ENCODE results near the gene TMEM220. TPM values are rescaled to one million over a fixed set of nuclear protein-coding genes. Genes with fewer than 3 reads are reported as not detected.

Gene TMEM220
- total and polyA plus RNA-seq, 10 of the 15 experiments (the other 5 are each of a cell fraction or from before 2014, with no cell fraction given) = 0.02 to 0.30 (median 0.06) TPM; not detected in 1

DNA sequence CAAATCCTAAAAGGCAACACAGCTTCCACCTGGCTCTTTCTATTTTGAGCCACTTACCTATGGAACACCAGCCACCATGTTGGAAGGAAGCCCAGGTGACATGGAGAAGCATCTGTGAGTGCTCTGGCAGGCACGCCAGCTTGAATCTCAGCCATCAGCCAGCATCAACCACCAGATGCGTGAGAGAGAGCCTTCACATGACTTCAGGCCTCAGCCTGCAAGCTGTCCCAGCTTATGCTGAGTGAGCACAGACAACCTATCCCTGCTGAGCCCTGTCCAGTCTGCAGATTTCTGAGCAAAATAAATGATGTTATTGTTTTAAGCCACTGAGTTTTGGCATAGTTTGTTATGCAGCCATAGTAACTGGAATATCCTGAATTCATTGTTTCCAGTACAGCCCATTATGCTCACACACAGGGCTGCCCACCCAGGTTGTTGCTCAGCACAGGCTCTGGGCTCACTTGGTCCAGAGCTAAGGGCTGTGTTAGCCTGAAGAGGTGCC, 39.0 kb upstream of the TMEM220 start (continued):
- TF ChIP-seq, protein P1, sequence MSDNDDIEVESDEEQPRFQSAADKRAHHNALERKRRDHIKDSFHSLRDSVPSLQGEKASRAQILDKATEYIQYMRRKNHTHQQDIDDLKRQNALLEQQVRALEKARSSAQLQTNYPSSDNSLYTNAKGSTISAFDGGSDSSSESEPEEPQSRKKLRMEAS (IDR thresholded peaks at IDR 0.05; ENCODE audit: low read depth, low read length) = no peak

DNA sequence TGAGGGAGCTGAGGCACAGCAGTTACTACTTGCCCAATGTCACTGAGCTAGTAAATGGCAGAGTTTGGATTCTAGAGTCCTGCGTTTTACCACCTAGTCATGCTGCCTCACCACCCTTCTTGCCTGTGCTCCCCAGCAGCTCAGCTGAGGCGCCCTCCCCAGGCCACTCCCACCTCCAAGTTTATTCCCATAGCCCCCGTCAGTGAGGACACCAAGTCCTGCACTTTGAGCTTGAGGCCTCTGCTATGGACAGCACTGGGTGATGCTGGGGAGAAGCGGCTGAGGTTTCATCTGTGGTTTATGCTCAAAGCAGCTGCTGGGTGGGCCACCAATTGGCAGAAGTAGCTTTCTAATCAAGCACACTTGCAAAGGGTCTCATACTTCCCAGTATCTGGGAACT, 37.4 kb upstream of the TMEM220 start:
- Histone ChIP-seq H3K27me3 (replicated peaks in 1 of 2; ENCODE audit: control insufficient read depth in 2 of 2, insufficient read depth in 2 of 2, low read length in 1 of 2) (no peaks in the 10 kb centered on the region), H2AFZ (ENCODE audit: control insufficient read depth, low read depth, low read length) (no peak overlapping the region), H3K4me2 (ENCODE audit: control insufficient read depth, insufficient read depth) (no peak overlapping the region), H4K20me1 (ENCODE audit: control insufficient read depth, insufficient read depth) (no peaks in the 10 kb centered on the region), H3K27ac (ENCODE audit: control insufficient read depth, insufficient read depth) (no peak overlapping the region), H3K9me3 (replicated peaks; ENCODE audit: control insufficient read depth, insufficient read depth, low read length) (peaks cover 2% of the 10 kb centered on the region; the same call in 2 of the 3 replicates), H3K9ac (ENCODE audit: control insufficient read depth, insufficient read depth, low read length) (no peak overlapping the region), H3K36me3 (ENCODE audit: control insufficient read depth in 2 of 2, insufficient read depth in 2 of 2, low read length in 1 of 2) (no peaks in the 10 kb centered on the region), H3K4me1 (ENCODE audit: control insufficient read depth, insufficient read depth, low read length) (no peaks in the 10 kb centered on the region), H3K4me3 (no peak overlapping the region), H3K79me2 (ENCODE audit: control insufficient read depth, insufficient read depth, low read length) (no peaks in the 10 kb centered on the region)
- ChIA-PET CTCF (interaction anchor here (1.8 kb wide), 1 partner anchor 77 kb away, joined by 6 read pairs; no protein-coding TSS in a partner anchor), RAD21 (ENCODE audit: unreplicated experiment) (no interaction called here), POLR2A (no interaction called here), SMC1A (ENCODE audit: uncharacterized antibody, unreplicated experiment) (no interaction called here)
- DNase-seq (ENCODE audit: low read depth, low spot score) (no peak), ATAC-seq (no peak), FAIRE-seq (no peak)
- WGBS (ENCODE audit: insufficient coverage, insufficient replicate concordance, low lambda C conversion rate, missing lambda C conversion rate) = 35% methylated on average over 4 of the region's 4 CpGs
- TF ChIP-seq EGR1 (IDR thresholded peaks at IDR 0.05; ENCODE audit: borderline replicate concordance in 1 of 2, low read depth in 2 of 2, low read length in 2 of 2) (no peak), POU2F2 (IDR thresholded peaks at IDR 0.05; ENCODE audit: borderline replicate concordance, low read depth, low read length) (no peak), NR2C1 (IDR thresholded peaks at IDR 0.05) (no peak), SIN3A (IDR thresholded peaks at IDR 0.05; ENCODE audit: low read depth, low read length) (no peak), MTA2 (IDR thresholded peaks at IDR 0.05; ENCODE audit: low read depth) (no peak), NFIC (IDR thresholded peaks at IDR 0.05; ENCODE audit: low read depth, low read length) (no peak), YY1 (IDR thresholded peaks at IDR 0.05; ENCODE audit: low read depth, low read length) (no peak), CHD4 (IDR thresholded peaks at IDR 0.05) (no peak), RCOR1 (conservative IDR thresholded peaks at IDR 0.05; ENCODE audit: low read depth, low read length) (no peak), EZH2 (IDR thresholded peaks at IDR 0.05; ENCODE audit: borderline replicate concordance, control insufficient read depth, low read depth, low read length) (no peak), BRCA1 (IDR thresholded peaks at IDR 0.05; ENCODE audit: low read depth, low read length) (no peak), BMI1 (IDR thresholded peaks at IDR 0.05; ENCODE audit: borderline replicate concordance) (no peak), SUZ12 (IDR thresholded peaks at IDR 0.05; ENCODE audit: unreplicated experiment) (no peak), TCF7 (IDR thresholded peaks at IDR 0.05; ENCODE audit: borderline replicate concordance) (no peak), GATAD2B (conservative IDR thresholded peaks at IDR 0.05; ENCODE audit: low read depth) (no peak)
- TF ChIP-seq, protein P1 (IDR thresholded peaks at IDR 0.05; ENCODE audit: low read depth, low read length) = no peak
- TF ChIP-seq, protein P2, sequence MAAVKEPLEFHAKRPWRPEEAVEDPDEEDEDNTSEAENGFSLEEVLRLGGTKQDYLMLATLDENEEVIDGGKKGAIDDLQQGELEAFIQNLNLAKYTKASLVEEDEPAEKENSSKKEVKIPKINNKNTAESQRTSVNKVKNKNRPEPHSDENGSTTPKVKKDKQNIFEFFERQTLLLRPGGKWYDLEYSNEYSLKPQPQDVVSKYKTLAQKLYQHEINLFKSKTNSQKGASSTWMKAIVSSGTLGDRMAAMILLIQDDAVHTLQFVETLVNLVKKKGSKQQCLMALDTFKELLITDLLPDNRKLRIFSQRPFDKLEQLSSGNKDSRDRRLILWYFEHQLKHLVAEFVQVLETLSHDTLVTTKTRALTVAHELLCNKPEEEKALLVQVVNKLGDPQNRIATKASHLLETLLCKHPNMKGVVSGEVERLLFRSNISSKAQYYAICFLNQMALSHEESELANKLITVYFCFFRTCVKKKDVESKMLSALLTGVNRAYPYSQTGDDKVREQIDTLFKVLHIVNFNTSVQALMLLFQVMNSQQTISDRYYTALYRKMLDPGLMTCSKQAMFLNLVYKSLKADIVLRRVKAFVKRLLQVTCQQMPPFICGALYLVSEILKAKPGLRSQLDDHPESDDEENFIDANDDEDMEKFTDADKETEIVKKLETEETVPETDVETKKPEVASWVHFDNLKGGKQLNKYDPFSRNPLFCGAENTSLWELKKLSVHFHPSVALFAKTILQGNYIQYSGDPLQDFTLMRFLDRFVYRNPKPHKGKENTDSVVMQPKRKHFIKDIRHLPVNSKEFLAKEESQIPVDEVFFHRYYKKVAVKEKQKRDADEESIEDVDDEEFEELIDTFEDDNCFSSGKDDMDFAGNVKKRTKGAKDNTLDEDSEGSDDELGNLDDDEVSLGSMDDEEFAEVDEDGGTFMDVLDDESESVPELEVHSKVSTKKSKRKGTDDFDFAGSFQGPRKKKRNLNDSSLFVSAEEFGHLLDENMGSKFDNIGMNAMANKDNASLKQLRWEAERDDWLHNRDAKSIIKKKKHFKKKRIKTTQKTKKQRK (IDR thresholded peaks at IDR 0.05; ENCODE audit: low read depth, low read length) = no peak
- TF ChIP-seq, protein P3, sequence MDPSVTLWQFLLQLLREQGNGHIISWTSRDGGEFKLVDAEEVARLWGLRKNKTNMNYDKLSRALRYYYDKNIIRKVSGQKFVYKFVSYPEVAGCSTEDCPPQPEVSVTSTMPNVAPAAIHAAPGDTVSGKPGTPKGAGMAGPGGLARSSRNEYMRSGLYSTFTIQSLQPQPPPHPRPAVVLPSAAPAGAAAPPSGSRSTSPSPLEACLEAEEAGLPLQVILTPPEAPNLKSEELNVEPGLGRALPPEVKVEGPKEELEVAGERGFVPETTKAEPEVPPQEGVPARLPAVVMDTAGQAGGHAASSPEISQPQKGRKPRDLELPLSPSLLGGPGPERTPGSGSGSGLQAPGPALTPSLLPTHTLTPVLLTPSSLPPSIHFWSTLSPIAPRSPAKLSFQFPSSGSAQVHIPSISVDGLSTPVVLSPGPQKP (IDR thresholded peaks at IDR 0.05; ENCODE audit: low read depth, low read length) = no peak
- in situ Hi-C loops (cut with MboI) = no loop called here
- intact Hi-C loops (cut with micrococcal nuclease; ENCODE audit: unreplicated experiment) = no loop called here
- no TSS peak for BruUV-seq (replicated peaks)

All from GM12878 (cell line).